Stimulated activated CD8-positive, alpha-beta memory T cell treated with anti-CD3 and anti-CD28 coated beads, Interleukin-15, amount 100 ng/mL, for 48 hours (primary cell): ENCODE data around the gene CXCR2.
"Not testable (repeated sequence)": the region's sequence is repeated elsewhere in the genome, so short reads cannot be mapped to it uniquely, and the experiment has no call there.

Experiments
- DNase-seq, 2 donors: peaks; one replicate each; pipeline ENCODE4 v3.0.0-alpha.2; 2020; ENCODE audit warnings: low read depth in 2 of 2

CXCR2 gene

DNA sequence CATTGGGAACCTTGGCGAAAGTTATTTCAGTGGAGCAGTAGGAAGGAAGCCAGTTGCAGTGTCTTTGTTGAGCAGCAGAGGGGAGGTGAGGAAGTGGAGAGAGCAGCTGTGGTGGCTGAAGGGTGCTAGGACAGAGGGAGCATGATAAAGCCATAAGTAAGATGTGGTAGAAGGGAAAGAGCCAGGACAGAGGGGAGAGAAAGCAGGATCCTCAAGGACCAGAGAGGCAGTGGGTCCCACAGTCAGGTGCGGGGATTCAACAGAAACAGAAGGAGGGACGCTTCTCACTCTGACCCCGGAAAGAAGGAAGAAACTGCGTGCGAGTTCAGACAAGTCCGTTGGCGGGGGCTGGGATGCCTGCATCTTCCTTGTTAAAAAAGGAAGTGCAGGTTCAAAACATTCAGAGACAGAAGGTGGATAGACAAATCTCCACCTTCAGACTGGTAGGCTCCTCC is at the start of gene CXCR2:
Gene CXCR2 (plus strand): TSS at position 403 of the 455 bp plus-strand sequence. CDS start 8,774 bp downstream, outside the sequence.
- DNase-seq = no peak

DNA sequence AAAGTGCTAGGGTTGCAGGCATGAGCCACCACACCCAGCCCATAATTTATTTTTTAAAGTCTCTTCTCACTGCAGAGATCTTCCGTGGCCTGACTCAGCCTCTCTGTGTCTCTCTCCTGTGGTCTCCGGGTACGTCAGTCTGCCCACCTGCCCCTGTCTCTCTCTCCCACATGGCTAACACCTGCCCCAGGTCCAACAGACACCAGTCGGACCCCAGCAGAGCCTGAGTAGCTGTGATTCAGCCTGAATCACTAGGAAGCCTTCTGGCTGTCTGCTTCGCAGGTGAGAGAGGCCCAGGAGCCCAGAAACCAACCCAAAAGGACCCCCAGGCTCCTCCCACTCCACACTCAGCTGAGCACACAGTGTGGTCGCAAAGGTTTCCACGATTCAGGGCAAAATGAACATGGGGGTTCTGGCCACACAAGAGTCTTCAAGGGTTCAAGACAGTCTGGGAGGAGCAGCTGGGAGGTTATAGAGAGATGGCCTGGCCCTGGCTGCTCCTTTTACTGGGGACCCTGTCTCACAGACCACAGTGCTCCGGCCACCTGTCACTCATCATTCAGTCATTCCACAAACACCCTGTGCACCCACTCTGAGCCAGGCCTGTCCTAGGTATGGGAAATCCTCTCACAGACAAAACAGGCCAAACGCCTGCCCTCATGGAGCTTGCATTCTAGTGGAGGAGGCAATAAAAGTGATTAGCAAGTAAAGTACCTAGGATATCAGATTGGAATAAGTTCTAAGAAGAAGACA is 48.2 kb upstream of the CXCR2 start:
- no peak for DNase-seq

DNA sequence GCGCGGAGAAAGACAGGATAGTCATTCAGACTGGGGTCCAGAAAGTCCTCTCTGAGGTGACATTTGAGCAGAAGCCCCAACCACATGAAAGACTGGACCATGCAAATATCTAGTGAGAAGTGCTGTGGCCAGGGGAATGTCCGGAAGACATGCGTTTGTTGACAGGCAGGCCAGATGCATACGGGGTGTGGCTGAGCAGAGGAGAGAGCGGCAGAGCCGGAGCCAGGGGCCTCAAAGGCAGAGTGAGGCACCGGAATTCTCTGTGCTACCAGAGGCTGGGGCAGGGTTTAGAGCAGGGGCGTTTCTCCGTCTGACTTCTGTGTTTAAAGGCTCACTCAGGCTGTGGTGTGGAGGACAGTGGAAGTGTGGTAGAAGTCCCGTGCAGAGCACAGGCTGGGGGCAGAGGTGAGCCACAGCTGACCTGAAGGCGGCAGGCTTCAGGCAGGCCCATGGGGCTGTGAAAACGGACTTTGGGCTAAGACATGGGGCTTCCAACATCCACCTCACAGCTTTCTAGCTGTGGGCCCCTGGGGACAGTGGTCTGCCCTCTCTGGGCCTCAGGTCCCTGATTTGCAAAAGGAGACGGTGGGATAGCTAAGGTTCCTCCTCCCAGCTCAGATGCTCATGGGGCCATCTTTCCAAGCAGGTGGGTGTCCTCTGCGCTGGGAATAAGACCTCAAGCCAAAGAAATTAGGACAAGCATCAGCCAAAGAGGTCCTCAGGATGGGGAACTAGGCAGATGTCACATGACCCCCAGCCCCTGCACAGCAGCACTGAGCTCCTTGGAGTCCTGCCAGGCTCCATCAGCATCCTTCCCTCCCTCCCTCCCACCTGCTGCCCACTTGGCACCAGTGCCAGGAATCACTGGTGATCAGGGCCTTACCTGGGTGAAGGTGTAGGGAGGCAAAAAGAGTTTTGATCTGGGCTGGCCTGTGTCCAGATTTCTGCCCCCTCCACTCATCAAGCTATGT is 45.6 kb upstream of the CXCR2 start:
- DNase-seq = no peak

DNA sequence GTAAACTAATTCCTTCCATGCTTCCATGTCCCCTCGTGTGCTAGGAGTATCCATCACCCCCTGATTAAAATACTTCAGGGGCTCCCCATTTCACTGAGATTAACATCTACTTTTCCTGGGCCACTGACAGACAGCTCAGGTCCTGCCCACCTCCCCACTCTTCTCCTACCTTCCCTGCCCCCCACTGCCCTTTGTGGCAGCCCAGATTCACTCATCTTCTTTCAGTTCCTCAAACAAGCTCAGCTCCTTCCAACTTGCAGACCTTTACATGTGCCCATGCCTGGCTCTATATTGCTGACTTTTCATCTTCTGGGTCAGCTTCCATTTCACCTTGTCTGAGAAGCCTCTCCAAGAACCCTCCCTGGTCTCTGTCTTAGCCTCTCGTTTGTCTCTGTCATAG is 44.8 kb upstream of the CXCR2 start:
- no peak for DNase-seq

DNA sequence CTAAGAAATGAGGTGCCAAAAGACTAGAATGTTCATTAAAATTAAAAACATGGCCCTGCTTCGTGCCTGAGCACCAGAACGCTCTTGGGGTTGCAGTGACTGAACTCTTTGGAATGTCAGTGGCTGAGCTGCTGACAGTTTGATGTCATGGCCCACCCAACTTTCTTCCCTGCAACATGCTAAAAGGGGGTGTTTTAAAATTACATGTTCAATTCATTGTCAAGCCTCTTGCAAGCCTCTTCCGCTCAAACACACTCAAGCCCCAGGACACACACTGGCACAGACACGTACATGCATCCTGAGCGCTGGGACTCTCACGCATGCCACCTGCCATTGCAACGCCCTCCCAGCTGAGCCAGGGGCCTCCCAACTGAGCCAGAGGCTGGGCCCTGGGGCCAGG is 44.1 kb upstream of the CXCR2 start:
- no peak for DNase-seq

DNA sequence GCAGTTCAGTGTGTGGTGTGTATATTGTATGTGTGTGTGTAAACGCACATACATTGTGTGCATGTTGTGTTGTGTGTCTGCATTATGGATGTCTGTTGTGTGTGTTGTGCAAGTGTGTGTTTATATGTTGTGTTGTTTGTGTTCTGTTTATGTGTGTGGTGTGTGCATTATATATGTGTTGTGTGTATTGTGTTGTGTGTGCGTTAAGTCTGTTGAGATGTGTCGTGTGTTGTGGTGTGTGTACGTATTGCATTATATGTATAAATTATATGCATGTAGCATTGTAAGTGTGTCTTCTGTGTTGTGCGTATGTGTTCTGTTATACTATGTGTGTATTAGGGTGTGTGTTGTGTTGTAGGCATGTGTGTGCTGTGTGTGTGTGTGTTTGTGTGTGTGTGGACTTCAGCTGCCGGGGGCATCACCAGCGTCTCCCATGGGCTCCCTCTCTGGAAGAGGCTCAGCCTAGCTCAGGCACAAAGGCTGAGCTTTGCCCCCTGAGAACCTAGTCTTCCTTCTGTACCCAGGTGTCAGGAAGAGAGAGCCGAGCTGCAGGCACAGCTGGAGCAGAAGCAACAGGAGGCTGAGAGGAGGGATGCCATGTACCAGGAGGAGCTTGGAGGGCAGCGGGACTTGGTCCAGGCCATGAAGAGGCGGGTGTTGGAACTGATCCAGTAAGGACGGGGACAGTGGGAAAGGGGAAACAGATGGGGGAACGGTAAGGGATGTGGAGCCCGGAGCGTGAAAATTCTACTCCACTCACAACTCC is 43.1 kb upstream of the CXCR2 start:
- DNase-seq = no peak

DNA sequence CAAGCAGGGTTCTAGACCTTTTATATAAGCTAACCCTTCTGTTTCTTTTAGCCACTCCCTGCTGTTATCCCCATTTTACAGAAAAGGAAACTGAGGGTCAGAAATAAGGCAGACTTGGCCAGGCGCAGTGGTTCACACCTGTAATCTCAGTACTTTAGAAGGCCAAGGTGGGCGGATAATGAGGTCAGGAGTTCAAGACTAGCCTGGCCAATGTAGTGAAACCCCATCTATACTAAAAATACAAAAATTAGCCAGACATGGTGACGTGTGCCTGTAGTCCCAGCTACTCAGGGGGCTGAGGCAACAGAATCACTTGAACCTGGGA is 42.5 kb upstream of the CXCR2 start:
- DNase-seq = no peak

DNA sequence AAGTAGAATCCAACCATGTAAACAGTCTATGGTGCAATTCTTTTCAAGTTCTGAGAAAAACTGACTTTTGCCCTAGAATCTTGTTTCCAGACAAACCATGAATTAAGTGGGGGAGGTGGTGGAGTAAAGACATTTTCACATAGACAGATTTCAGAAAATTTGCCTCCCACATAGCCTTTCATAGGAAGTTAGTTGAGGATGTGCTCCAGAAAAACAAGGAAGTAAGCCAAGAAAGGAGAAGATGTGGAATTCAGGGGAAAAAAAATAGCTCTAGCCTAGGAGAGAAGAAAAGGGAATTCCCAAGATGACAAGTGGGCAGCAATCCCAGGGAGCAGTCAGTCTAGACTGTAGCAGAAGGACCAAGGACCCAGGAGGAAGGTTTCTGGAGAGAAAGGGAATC is 39.4 kb upstream of the CXCR2 start:
- no peak for DNase-seq

DNA sequence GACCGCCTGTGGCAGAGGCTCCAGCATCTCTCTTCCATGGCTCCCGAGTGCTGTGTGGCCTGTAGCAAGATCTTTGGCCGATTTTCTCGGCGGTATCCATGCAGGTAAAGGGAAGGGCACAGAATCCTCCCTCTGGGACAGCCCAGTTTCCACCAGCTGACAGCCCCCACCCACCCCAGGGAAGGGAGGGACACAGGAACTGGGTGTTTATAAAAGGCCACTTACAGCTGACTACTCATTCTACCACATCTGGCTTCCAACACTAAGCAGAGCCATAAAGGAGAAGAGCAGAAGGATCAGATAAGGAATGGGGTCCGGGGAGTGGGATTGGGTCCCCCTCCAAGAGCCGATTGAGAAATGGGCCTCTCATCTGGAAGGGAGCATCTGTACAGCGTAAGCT is 36.6 kb upstream of the CXCR2 start:
- no peak for DNase-seq

DNA sequence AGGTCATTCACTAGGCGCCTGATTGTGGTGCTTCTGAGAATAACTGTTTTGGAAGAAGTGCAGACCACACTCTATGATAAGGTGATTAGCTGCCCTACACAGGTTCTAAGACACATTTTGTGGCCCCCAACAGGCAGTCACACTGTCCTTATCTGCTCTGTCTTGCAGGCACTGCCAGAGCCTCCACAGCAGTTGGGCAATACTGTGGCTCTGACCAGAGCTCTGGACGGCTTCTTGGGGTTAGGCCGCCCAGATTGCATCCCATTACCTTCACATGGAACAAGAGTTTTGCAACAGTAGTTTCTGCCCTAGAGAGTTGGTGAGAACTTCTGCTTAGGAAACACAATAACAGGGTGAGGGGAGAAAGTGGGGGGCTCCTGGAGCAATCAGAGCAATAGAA is 34.1 kb upstream of the CXCR2 start:
- DNase-seq = no peak

DNA sequence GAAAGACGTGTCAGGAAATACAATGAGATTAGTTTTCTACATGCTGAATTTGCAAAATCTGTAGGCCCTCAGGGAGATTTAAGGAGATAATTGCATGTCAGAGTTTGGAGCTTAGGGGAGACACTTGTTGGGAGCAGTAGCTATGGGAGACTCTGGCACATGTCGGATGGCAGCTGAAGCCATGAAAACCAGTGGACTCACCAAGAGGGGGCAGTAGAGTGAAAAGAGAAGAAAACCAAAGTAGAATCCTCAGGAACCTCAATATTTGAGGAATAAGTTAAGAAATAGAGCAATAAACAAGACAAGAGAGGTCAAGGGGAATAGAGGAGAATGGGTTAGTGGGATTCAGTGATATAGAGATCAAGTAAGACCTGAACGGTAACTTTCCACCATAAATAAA is 31.9 kb upstream of the CXCR2 start:
- DNase-seq = no peak

DNA sequence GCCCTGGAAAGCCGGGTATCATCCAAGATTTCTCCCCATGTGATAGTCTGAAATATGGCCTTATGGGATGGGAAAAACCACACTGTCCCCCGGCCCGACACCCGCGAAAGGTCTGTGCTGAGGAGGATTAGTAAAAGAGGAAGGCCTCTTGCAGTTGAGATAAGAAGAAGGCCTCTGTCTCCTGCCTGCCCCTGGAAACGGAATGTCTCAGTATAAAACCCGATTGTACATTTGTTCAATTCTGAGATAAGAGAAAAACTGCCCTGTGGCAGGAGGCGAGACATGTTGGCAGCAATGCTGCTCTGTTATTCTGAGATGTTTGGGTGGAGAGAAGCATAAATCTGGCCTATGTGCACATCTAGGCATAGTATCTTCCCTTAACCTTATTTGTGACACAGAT is 30.0 kb upstream of the CXCR2 start:
- DNase-seq = no peak

DNA sequence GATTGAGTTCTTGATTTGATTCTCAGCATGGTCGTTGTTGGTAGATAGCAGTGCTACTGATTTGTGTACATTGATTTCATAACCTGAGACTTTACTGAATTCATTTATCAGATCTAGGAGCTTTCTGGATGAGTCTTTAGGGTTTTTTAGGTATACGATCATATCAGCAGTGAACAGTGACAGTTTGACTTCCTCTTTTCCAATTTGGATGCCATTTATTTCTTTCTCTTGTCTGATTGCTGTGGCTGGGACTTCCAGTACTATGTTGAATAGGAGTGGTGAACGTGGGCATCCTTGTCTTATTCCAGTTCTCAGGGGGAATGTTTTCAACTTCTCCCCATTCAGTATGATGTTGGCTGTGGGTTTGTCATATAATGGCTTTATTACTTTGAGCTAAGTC is 27.9 kb upstream of the CXCR2 start:
- DNase-seq = no peak

DNA sequence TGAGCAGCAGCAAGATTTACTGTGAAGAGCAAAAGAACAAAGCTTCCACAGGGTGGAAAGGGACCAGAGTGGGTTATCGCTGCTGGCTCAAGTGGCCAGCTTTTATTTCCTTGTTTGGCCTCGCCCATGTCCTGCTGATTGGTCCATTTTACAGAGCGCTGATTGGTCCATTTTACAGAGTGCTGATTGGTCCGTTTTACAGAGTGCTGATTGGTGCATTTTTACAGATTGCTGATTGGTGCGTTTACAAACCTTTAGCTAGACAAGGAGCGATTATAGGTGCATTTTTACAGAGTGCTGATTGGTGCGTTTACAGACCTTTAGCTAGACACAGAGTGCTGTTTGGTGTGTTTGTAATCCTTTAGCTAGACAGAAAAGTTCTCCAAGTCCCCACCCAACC is 17.0 kb upstream of the CXCR2 start:
- DNase-seq = not testable (repeated sequence)

DNA sequence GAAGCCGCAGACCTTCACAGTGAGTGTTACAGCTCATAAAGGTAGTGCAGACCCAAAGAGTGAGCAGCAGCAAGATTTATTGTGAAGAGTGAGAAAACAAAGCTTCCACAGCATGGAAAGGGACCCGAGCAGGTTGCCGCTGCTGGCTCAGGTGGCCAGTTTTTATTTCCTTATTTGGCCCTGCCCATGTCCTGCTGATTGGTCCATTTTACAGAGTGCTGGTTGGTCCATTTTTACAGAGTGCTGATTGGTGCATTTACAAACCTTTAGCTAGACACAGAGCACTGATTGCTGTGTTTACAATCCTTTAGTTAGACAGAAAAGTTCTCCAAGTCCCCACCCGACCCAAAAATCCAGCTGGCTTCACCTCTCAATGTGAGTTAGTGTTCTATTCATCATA is 4.0 kb upstream of the CXCR2 start:
- not testable (repeated sequence) for DNase-seq

DNA sequence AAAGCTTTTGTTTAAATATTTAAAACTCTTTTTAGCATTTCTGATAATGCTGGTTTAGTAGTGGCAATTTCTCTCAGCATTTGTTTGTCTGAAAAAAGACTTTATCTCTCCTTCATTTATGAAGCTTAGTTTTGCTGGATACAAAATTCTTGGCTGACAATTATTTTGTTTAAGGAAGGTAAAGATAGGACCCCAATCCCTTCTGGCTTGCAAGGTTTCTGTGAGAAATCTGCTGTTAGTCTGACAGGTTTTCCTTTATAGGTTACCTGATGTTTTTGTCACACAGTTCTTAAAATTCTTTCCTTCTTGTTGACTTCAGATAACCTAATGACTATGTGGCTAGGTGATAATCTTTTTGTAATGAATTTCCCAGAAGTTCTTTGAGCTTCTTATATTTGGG is 3.5 kb upstream of the CXCR2 start:
- DNase-seq = not testable (repeated sequence)

DNA sequence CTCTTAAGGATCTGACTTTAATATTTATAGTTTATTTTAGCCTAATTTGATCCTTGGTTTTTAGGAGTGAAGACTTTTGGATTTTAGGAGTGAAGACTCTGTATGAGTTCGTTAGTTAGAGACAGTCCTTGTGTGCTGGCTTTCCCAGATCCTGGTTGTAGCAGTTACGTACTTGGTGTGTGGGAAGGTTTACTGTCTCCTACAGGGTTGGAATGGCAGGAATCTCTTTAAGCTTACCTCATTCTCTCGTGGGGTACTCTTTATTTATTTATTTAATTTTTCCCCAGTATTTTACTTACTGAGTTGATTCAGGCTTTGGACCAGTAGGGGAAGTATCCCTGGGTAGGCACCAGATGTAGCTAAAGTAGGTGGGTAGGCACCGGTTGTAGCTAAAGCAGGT is 1.8 kb upstream of the CXCR2 start:
- no peak for DNase-seq

DNA sequence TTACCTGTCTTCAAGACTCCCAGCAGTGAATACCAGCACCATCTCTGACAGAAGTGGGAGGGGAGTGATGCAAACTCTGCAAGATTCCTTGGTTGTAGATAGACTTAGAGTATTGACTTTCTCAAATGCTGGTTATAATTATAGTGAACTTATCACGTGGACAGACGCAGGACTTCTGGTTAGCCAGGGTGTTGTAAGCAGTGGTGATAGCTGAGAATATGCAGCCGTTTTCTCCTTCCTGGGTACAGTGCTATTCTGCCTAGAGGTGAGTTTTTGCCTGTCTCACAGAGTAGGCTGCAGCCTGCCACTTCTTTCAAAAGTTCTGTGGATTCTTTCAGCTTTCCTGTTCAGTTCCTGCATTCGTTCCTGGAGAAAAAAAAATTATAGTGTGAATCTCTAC is 733 bp upstream of the CXCR2 start:
- no peak for DNase-seq

DNA sequence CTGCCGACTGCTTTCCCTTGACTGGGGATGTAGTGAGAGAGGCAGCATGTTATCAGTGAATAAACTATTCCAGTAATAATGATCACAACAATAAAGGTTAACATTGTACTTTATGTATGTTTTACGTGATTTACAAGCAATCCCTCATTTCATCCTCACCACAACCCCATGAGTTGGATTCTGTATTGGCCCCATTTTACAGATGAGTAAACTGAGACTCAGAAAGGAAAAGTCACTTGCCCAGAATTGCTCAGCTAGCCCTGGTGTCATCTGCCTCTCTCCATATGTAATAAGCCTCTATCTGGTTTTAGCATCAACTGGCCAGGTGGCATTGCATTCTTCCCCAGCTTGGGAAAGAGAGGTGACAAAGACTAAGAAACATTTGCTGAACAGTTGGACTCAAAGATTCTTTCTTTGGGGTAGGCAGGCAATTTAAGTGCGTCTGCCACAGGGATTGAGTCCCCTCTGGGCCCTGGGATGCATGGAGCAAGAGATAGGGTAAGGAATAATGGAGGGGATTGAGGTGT is 2.2 kb downstream of the CXCR2 start:
- no peak for DNase-seq

DNA sequence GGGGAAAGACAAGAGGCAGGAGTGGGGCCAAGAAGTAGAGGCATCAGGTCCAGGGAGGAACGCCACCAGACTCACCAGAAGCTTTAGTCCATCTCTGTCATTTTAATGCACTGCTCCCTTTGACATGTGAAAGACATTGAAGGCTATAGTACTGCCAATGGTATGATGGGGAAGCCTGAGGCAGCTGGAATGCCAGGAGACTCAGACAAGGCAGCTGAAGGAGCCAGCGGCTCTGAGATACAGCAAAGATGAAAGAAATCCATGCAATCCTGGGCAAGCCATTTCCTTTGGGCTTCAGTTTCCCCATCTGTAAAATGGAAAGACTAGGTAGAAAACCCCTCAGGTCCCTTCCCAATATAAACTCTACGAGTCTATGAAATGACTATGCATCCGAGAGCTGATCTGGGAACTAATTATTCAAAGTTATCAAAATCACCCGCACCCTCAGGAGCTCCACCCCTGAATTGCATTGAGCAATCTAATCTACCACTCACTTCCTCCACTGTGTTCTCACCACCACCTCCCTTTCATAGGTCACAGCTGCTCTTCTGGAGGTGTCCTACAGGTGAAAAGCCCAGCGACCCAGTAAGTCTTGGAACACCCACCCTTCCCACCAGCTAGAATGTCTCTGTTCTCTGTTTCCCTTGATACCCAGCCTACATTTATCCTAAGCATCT is 3.1 kb downstream of the CXCR2 start:
- DNase-seq = no peak

DNA sequence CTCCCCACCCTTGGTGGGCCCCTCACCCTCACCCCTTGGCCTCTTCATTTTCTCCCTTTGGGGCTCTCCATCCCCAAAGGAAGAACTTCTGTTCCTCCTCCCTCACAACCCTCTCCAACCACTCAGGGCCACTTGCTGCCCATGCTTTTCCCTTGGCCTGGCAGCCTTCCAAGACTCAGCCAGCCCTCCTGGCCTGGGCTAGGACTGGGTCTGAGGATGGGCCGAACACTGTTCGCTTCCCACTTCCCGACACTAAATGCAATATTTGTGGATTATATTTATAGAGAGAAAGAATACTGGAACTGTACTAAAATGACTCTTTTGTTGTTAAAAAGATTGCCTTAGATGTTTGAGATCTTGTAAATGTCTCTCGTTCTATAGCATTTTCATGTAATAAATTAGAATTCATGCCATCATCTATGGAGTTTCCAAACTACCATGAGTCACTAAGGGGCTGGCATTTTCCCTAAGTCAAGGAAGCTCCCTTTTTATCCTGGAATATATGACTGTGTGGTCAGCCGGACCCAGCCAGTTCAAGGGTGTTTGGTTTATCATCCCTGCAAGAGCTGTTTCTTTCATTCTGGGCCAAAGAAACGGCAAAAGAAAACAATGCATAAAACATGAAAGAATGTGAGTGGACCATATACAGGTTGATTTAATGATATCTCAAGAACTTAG is 3.8 kb downstream of the CXCR2 start:
- DNase-seq = no peak
